HG03039 (cell line): Measurements from ENCODE around the gene CLEC4M.
"Not testable (repeated sequence)": the region's sequence is repeated elsewhere in the genome, so short reads cannot be mapped to it uniquely, and the experiment has no call there.

Experiments used
- ATAC-seq: cut with Tn5 transposase; IDR thresholded peaks from one replicate; pipeline ENCODE4 v1.9.1; 2021; ENCODE audit warnings: mild to moderate bottlenecking, moderate library complexity; ENCODE audit not compliant: unreplicated experiment

CLEC4M gene

GRCh38 chr19:7801020-7801570 is 38.1 kb downstream of the CLEC4M start:
- no peak for ATAC-seq

DNA sequence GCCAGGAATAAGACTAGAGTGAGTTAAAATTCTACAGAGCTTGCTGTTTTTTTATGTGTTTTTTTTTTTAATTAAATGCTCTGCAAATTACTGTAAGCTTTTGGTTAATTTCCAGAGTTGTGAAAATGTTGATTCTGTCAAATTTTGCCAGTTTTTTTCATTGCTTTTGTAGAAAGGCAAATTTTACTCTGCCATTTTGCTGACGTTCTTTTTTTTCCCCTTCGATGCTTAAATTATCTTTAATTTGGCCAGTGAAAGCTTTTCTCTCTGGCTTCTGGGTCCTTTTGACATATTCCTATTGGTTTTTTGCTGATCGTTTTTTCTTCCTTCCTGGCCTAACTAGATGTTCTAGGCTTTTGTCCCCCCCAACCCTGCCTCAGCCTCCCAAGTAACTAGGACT is 43.2 kb downstream of the CLEC4M start:
- no peak for ATAC-seq

- ATAC-seq: no peak
Measured at GRCh38 chr19:7806876-7807275, 43.8 kb downstream of the CLEC4M start.

- no peak for ATAC-seq
Measured at GRCh38 chr19:7808108-7808507, 45.1 kb downstream of the CLEC4M start.

- no peak for ATAC-seq
Measured at GRCh38 chr19:7811989-7812388, 48.9 kb downstream of the CLEC4M start.

DNA sequence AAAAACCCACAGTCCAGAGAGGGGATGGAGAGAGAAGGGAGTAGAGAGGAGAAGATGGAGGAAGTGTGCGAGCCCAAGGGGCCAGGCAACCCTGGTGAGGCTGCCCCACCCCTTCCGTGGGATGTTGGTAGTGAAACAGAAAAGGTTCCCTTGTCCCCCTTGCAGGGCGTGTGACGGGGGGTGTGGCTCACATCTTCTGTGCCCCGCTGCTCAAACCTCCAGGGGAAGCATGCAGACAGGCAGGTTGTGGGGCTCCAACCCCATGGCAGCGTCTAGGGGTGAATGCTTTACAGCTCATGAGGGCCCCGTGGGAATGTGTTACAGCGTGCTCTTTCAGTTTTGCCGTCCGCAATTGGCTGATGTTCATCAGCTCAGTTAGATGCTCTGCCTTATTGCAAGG is 52.3 kb downstream of the CLEC4M start:
- no peak for ATAC-seq

DNA sequence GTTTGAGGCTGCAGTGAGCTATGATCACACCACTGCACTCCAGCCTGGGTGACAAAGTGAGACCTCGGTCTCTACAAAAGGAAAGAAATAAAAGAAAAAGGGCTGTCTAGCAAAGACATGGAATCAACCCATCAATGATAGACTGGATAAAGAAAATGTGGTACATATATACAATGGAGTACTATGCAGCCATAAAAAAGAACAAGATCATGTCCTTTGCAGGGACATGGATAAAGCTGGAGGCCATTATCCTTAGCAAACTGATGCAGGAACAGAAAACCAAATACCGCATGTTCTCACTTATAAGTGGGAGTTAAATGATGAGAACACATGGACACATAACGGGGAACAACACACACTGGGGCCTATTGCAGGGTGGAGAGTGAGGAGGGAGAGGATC is 53.0 kb downstream of the CLEC4M start:
- not testable (repeated sequence) for ATAC-seq

DNA sequence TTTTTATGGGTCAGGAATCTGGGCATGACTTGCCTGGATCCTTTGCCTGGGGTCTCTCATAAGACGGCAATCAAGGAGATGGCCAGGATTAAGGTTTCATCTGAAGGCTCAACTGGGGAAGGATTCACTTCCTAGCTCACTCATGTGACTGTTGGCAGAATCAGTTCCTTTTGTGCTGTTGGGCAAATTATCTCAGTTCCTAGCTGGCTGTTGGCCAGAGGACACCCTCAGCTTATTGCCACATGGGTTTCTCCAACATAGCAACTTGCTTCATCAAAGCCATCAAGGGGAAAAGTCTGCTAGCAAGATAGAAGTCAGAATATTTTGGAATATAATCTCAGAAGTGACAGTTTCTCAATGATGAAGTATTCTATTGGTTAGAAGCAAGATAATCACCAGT is 54.8 kb downstream of the CLEC4M start:
- no peak for ATAC-seq

- ATAC-seq: no peak
Measured at GRCh38 chr19:7818806-7819205, 55.8 kb downstream of the CLEC4M start.
